CD4-positive, alpha-beta T cell treated with Interleukin-12 subunit alpha and Interleukin-12 subunit beta, for 1 hour (primary cell): Measurements from ENCODE around the gene NUMB.

Source experiments
- DNase-seq: peaks from one replicate; pipeline ENCODE4 v3.0.0-alpha.2; 2020

Gene NUMB

DNA sequence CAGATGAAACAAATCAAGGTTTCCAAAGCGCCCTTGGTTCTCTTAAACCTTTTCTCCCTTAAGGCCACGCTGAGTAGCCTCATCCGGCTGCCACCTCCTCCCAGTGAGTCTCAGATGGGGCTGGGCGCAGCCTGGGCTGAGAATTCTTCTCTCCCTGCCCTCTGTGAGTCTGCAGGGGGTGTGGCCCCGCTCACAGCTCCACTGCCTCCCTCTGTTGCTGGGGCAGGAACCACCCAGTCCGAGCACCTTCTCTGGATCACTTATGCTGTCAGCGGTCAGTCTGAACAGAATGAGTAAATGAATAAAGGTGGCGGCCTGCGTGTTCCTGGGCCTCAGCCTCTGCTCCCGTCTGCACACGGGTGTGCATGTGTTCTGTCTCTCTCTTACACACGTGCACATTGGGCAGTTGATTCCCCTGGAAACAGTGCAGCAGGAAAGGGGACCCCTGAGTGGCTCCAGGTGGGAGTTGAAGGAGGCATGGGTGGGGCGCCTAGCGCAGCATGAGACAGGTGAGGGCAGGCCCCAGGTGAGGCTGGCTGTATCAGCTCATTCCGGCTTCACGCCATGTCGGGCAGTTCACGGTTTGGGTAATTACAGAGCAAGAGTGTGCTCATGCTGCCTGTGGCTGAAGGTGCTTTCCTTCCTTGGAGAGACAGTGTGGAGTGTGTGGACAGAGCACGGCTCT, 216.7 kb downstream of the NUMB start:
- DNase-seq: no peak

DNA sequence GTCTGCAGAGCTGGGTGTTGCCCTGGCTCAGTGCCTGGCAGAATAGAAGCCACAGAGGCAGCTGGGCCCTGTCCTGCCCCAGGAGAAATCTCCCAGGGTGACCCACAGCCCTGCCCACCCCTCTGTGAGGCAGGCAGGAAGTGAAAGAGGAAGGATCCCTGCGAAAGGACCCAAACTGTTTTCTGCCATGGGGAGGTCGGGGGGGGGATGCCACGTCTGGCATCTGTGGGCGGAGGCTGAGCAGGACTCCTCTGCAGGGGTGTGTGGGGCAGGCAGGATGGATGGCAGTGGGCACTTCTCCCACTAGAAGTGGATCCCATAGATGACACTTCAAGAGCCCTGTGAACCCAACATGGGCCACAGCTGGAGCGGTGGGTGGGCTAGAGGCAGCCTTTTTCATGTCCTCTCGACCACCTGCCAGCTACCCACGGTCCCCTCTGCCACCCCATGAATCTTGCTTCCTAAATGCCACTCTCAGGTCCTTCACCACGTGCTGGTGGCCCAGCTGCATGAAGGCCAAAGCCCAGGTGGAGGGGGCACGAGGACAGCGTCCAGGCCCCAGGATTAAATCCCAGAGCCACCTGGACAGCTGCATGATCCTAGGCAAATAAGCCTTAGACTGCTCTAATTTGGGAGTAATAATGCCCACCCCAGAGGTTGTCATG, 217.4 kb downstream of the NUMB start:
- no peak for DNase-seq

- no peak for DNase-seq
These were observed 218.7 kb downstream of the NUMB start for GRCh38 chr14:73239393-73240241.

DNA sequence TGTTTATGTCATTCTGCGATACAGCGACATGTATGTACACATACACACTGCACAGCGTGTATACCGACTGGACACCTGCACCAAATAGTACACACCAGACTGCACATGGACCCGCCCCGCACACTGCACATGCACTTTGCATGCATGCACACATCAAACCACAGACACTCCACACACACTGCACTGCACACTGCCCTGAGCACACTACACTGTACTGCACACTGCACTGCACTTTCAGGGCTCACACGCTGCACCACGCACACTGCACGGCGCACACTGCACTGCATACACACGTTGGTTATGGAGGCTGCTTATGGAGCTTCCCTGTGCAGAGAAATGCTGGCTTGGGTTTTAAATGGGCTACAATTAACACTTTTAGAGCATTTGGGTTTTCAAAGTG, 219.4 kb downstream of the NUMB start:
- no peak for DNase-seq

- DNase-seq: no peak
These were observed 219.9 kb downstream of the NUMB start for GRCh38 chr14:73238424-73238852.

DNA sequence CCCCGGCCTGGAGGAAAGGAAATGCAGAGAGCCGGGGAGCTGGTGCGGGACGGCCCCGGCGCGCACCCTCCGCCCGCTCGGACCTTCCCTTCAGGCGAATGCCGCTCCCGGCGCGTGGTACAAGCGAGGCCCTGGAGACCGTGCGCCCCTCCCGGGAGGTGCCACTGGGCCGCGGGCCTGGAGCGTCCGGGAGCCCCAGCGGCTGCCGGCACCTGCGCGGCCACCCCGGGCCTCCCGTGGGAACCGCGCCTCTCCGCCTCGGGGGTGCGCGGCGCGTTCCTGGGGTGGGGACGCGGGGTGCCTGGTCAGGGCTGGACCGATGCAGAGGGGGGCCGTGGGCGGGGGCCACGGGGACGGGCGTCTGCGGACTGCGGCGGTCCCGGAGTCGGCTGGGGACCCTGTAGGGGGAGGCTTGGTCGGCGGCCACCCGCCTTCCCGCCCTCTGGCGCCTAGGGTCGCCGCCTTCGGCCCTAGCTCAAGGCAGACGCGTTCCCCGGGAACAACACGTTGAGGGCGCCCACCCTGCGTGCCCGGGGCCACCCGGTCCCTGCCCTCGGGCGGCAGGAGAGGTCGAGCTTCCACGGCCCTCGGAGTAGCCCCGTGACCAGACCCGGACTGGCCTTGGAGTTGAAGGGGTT, 220.4 kb downstream of the NUMB start:
- DNase-seq: no peak

DNA sequence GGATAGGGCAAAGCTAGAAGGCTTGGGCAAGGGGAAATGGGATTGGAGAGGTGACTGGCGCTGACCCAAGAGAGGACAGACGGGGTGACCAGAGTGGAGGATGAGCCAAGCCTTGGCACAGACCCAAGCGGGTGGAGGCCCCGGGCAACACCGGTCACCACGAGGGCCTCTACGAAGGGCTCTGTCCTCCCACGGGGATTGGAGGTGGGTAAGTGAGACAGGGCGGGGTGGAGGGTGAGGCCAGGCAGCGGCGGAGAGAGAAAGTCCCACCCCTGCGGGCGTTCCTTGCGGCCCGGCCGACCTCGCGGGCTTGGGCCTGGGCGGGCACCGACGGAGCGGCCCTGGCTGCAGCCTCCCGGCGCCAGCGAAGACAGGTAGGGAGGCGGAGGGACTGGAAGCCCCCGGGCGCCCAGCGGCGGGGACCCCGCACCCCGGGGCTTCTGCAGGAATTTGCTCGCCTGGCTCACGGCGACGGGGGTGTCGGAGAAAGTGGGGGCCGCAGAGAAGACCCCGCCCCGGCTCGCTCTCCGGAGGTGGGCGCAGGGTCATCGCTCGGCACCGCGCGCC, 221.0 kb downstream of the NUMB start, which contains the start of gene PAPLN:
TSS of gene PAPLN (plus strand) at position 288 of the 567 bp plus-strand sequence. CDS start 2,273 bp downstream, outside the sequence.
- no peak for DNase-seq

DNA sequence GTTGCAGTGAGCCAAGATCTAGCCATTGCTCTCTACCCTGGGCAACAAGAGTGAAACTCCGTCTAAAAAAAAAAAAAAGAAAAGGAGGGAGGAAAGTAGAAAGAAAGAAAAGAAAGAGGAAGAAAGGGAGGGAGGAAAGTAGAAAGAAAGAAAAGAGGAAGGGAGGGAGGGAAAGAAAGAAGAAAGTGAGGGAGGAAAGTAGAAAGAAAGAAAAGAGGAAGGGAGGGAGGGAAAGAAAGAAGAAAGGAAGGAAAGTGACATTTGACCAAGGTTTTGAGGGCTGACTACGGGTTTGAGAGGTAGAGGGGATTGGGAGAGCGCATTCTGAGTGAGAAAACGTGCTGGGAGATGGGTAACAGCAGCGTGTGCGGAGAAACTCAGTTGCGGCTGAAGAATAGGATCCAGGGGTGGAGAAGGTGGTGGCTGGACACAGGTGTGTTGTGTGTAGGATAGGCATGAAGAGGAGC, 221.6 kb downstream of the NUMB start:
- no peak for DNase-seq

GRCh38 chr14:73236157-73236556, 222.2 kb downstream of the NUMB start:
- DNase-seq: no peak

DNA sequence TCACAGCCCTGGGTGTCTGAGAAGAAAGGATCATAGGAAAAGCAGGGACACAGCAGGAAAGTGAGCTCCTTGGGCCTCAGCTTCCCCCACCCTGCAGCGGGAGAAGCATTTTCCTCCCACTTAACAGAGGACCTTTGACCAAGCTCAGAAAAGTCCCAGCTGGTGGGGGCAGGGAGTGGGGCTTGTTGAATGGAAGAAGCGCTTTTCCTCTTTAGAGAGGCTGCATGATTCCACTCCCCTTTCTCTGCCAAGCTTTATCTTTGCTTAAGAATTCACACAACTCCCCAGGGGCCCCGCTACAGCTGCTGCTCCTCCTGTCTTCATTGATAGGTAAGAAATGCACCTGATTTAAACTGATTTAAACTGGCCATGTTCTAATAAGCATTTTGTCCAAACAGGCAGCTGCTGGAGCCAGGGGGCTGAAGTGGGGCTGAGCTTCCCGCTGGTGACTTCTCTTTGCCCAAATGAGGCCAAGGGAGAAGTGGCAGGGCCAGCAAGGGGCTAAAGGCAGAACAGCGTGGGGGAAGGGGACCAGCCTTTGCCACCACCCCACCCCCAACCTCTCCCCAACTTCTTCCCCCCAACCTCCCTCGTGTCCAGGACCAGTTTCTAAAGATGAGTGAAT, 222.7 kb downstream of the NUMB start:
- no peak for DNase-seq

DNA sequence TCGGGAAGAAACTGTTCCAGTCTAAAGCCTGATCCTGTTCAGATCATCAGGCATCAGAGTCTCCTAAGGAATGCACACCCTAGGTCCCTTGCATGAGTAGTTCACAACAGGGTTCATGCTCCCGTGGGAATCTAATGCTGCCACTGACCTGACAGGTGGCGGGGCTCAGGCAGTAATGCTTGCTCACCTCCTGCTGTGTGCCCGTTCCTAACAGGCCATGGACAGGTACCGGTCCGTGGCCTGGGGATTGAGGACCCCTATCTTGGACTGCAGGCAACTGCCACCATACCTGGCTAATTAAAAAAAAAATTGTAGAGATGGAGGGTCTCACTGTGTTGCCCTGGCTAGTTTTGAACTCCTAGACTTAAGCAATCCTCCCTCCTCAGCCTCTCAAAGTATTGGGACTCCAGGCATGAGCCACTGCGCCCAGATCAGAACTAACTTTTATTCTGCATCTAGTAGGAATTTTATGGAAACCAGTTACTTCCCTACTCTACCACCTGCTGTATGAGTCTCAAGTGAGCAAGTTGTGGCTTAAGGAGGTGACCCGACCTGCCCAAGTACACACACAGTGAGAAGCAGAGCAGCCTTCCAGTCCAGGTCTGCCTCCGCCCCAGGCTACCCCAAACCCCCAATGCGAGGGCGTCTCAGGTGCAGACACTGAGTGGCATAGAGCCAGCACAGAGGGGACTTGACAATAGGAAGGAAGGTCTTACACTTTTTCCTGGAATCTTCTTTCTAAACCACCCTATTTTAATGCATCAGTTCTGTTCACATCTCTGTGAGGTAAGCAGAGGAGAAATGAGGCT, 223.6 kb downstream of the NUMB start:
- DNase-seq: no peak

DNA sequence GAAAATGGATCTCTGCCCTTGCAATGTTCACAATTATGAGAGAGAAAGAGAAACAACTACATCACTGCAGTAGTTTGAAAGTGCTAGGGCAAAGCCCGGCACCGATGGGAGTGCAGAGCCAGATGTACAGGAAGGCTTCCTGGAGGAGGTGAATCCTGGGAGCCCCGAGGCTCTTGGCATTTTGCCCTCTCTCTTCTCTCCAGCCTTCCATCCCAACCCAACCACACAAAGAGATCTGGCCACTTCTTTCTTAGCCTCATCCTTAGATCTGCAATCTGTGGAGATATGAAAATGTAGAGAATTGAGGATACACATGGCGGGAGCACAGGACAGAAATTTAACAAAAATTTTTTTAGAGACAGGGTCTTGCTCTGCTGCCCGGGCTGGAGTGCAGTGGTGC, 224.3 kb downstream of the NUMB start:
- no peak for DNase-seq

DNA sequence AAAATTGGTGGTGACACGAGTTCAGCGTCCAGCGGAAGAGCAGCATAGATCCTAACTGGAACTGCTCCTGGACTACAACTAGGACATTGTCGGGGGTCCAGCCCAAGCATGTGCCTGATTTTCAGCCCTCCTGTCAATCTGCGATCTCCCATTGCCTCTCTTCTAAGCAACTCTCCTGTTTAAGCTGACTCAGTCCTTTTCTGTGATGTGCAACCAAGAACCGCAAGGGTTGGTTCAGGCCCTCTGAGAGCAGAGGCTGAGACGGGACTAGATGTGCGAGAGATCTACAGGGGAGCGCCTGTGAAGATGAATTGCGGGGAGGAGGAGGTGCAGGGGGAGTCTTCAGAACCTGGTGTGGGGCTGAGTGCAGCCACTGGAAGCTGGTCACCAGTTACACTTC, 224.8 kb downstream of the NUMB start:
- no peak for DNase-seq

GRCh38 chr14:73232984-73233383, 225.4 kb downstream of the NUMB start:
- no peak for DNase-seq

- no peak for DNase-seq
These were observed 226.1 kb downstream of the NUMB start for GRCh38 chr14:73231981-73232851.

- DNase-seq: no peak
These were observed 228.3 kb downstream of the NUMB start for GRCh38 chr14:73230051-73230450.

GRCh38 chr14:73227812-73228781, 230.2 kb downstream of the NUMB start:
- no peak for DNase-seq

DNA sequence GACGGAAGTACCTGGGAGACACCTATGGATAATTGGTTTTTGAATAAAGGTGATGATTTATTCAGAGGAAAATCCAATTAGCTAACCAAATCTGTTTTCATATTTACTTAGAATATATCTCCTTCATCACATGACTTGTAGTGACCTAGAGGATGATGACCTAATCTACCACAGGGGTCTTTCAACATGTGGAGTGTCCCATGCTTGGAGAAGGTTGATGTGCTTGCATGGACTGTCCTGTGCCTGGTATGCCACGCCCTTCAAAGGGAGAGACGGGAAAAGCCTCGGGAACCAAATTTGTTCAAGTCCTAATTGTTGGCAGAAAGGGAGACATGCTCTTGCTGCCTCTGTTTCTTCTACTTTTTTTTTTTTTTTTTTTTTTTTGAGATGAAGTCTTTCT, 232.8 kb downstream of the NUMB start:
- no peak for DNase-seq
